AML-193 (cell line): Measurements from ENCODE around the gene CELA1.
A peak's percentile ranks its signal among the peaks of the same experiment; 100 is the strongest.

Experiments used
- DNase-seq, 2 experiments: peaks; one replicate each; lab custom pipeline; 2025; lab: John Stamatoyannopoulos, UW

The CELA1 gene

GRCh38 chr12:51374856-51375255, 28.4 kb upstream of the CELA1 start:
- no peak for DNase-seq

- no peak for DNase-seq
Observed at GRCh38 chr12:51374361-51374760, 27.9 kb upstream of the CELA1 start.

- peak in 1 of 2 experiments; percentile 4 for DNase-seq
Observed at GRCh38 chr12:51373187-51373586, 26.7 kb upstream of the CELA1 start.

- DNase-seq: no peak
Observed at GRCh38 chr12:51372021-51372420, 25.5 kb upstream of the CELA1 start.

GRCh38 chr12:51371295-51371953, 24.9 kb upstream of the CELA1 start:
- DNase-seq: no peak

GRCh38 chr12:51370667-51371066, 24.2 kb upstream of the CELA1 start:
- DNase-seq: no peak

- DNase-seq: no peak
Observed at GRCh38 chr12:51369581-51369980, 23.1 kb upstream of the CELA1 start.

GRCh38 chr12:51368640-51369517, 22.4 kb upstream of the CELA1 start:
- peak; percentile 84 to 90 for DNase-seq

GRCh38 chr12:51365276-51365675, 18.8 kb upstream of the CELA1 start:
- DNase-seq: no peak

- DNase-seq: no peak
Observed at GRCh38 chr12:51364001-51364400, 17.5 kb upstream of the CELA1 start.

GRCh38 chr12:51362747-51363342, 16.4 kb upstream of the CELA1 start:
- no peak for DNase-seq

GRCh38 chr12:51362307-51362706, 15.8 kb upstream of the CELA1 start:
- DNase-seq: no peak

GRCh38 chr12:51361161-51362016, 14.9 kb upstream of the CELA1 start:
- no peak for DNase-seq

- no peak for DNase-seq
Observed at GRCh38 chr12:51360315-51360714, 13.8 kb upstream of the CELA1 start.

GRCh38 chr12:51359851-51360250, 13.4 kb upstream of the CELA1 start:
- DNase-seq: no peak

GRCh38 chr12:51358496-51358895, 12.0 kb upstream of the CELA1 start:
- no peak for DNase-seq

- no peak for DNase-seq
Observed at GRCh38 chr12:51357374-51358047, 11.0 kb upstream of the CELA1 start.

- DNase-seq: peak; percentile 46 to 52
Observed at GRCh38 chr12:51351913-51352532, 5.5 kb upstream of the CELA1 start.

- no peak for DNase-seq
Observed at GRCh38 chr12:51349026-51349425, 2.5 kb upstream of the CELA1 start.

GRCh38 chr12:51348116-51348515, 1.6 kb upstream of the CELA1 start:
- DNase-seq: no peak

- DNase-seq: no peak
Observed at GRCh38 chr12:51345681-51346080, 798 bp downstream of the CELA1 start.
